NCI-H345 (cell line): Measurements from ENCODE around the gene NUPR2.
"Not testable (repeated sequence)": the region's sequence is repeated elsewhere in the genome, so short reads cannot be mapped to it uniquely, and the experiment has no call there.

Source experiments
- DNase-seq: peaks from one replicate; lab custom pipeline; 2025; lab: John Stamatoyannopoulos, UW

NUPR2 gene

GRCh38 chr7:56086761-56087160 lies 29.5 kb downstream of the NUPR2 start:
- DNase-seq, result no peak

- peak; percentile 45 for DNase-seq
Observed at GRCh38 chr7:56083150-56083785, 32.9 kb downstream of the NUPR2 start.

GRCh38 chr7:56081626-56082340 lies 34.4 kb downstream of the NUPR2 start:
- no peak for DNase-seq

GRCh38 chr7:56080726-56081435 lies 35.3 kb downstream of the NUPR2 start:
- DNase-seq, result not testable (repeated sequence)

- DNase-seq, result peak; percentile 89
Observed at GRCh38 chr7:56079450-56080185, 36.6 kb downstream of the NUPR2 start.

- DNase-seq, result no peak
Observed at GRCh38 chr7:56078196-56078595, 38.0 kb downstream of the NUPR2 start.

- DNase-seq, result no peak
Observed at GRCh38 chr7:56077681-56078080, 38.5 kb downstream of the NUPR2 start.

- DNase-seq, result peak; percentile 64
Observed at GRCh38 chr7:56074371-56074791, 41.8 kb downstream of the NUPR2 start.

- DNase-seq, result not testable (repeated sequence)
Observed at GRCh38 chr7:56066376-56066775, 49.8 kb downstream of the NUPR2 start.
